SJCRH30 (cell line): ENCODE measurements around the gene HMCN2. TPM values are rescaled to one million over a fixed set of nuclear protein-coding genes. Genes with fewer than 3 reads are reported as not detected.
"Not testable (repeated sequence)": the region's sequence is repeated elsewhere in the genome, so short reads cannot be mapped to it uniquely, and the experiment has no call there.

Experiments used
- DNase-seq, 2 experiments: peaks; one replicate each; pipeline ENCODE4 v3.0.0-alpha.2; 2015 to 2020
- H3K27ac ChIP-seq: fragments of 250-450 bp; sonication (Bioruptor Pico); 2 replicates; pipeline ENCODE4 v1.5.1; 2020; ENCODE audit warnings: mild to moderate bottlenecking, moderate library complexity
- H3K27me3 ChIP-seq: fragments of 250-450 bp; sonication (Bioruptor Pico); 2 replicates; pipeline ENCODE4 v1.5.1; 2020; ENCODE audit warnings: mild to moderate bottlenecking, moderate library complexity
- H3K36me3 ChIP-seq: fragments of 250-450 bp; sonication (Bioruptor Pico); 2 replicates; pipeline ENCODE4 v1.5.1; 2020; ENCODE audit warnings: mild to moderate bottlenecking, moderate library complexity
- H3K4me1 ChIP-seq: fragments of 250-450 bp; sonication (Bioruptor Pico); 2 replicates; pipeline ENCODE4 v1.5.1; 2020; ENCODE audit warnings: mild to moderate bottlenecking, moderate library complexity
- H3K4me3 ChIP-seq: fragments of 250-450 bp; sonication (Bioruptor Pico); 2 replicates; pipeline ENCODE4 v1.5.1; 2020; ENCODE audit warnings: mild to moderate bottlenecking, moderate library complexity
- H3K9me3 ChIP-seq: fragments of 250-450 bp; sonication (Bioruptor Pico); replicated peaks from 2 replicates; pipeline ENCODE4 v1.5.1; 2020; ENCODE audit warnings: mild to moderate bottlenecking, moderate library complexity
- total RNA-seq: library from RNA; depleted of rRNA; stranded (reverse); fragments of >200 nt; shearing (Covaris generic); gene quantifications from 2 replicates; pipeline ENCODE4 v1.2.3, GENCODE V29; 2014

The HMCN2 gene
- total RNA-seq, 1 experiment from 2014 or later = 5.6 TPM

DNA sequence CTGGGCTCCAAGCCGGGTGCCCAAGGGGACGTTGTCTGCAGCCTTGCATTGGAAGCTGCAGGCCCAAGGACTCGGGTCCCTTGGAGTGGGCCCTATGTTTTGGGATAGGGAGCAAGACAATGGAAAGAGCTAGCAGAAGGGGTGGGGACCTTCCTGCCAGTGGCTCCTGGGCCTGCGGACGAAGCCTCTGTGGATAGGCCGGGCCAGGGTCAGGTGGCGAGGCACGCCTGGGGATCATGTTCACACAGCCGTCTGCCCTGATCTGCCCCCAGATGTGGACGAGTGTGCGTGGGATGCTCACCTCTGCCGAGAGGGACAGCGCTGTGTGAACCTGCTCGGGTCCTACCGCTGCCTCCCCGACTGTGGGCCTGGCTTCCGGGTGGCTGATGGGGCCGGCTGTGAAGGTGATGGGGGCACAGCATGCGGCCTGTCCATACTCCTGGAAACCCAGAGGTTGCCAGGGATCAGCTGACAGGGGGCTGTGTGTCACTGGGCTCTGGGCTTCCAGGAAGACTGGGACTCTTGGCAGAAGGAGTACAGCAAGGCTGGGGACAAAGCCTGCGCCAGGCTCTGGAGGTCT is 162.6 kb downstream of the HMCN2 start:
- H3K36me3 ChIP-seq = no peaks in the 10 kb centered on the region
- H3K27ac ChIP-seq = no peak overlapping the region
- no peak for DNase-seq
- no peaks in the 10 kb centered on the region for H3K27me3 ChIP-seq
- no peak overlapping the region for H3K4me3 ChIP-seq
- H3K9me3 ChIP-seq = no peaks in the 10 kb centered on the region
- H3K4me1 ChIP-seq = peaks cover 26% of the 10 kb centered on the region

DNA sequence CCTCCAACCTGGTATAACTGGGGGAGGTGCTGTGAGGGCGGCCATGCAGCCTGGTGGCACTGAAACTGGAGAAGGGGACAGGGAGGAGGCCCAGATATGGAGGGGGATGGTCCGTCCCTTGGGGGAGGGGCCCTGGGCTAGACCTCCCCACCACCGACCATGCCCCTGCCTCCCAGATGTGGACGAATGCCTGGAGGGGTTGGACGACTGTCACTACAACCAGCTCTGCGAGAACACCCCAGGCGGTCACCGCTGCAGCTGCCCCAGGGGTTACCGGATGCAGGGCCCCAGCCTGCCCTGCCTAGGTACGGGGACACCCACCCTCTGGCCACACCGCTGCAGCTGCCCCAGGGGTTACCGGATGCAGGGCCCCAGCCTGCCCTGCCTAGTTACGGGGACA is 163.8 kb downstream of the HMCN2 start:
- peaks cover 32% of the 10 kb centered on the region for H3K4me1 ChIP-seq
- H3K4me3 ChIP-seq = no peak overlapping the region
- H3K27me3 ChIP-seq = no peaks in the 10 kb centered on the region
- no peak overlapping the region for H3K27ac ChIP-seq
- no peaks in the 10 kb centered on the region for H3K36me3 ChIP-seq
- no peak for DNase-seq
- H3K9me3 ChIP-seq = no peaks in the 10 kb centered on the region

GRCh38 chr9:130429831-130430230 is 164.3 kb downstream of the HMCN2 start:
- Histone ChIP-seq H3K27ac (no peak overlapping the region), H3K4me3 (no peak overlapping the region), H3K4me1 (peaks cover 36% of the 10 kb centered on the region), H3K27me3 (no peaks in the 10 kb centered on the region), H3K36me3 (no peaks in the 10 kb centered on the region), H3K9me3 (no peaks in the 10 kb centered on the region)
- DNase-seq = no peak

DNA sequence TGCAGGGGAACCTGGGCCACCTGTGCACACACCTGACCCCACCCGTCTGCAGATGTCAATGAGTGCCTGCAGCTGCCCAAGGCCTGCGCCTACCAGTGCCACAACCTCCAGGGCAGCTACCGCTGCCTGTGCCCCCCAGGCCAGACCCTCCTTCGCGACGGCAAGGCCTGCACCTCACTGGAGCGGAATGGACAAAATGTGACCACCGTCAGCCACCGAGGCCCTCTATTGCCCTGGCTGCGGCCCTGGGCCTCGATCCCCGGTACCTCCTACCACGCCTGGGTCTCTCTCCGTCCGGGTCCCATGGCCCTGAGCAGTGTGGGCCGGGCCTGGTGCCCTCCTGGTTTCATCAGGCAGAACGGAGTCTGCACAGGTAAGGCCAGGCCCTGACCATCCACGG is 164.7 kb downstream of the HMCN2 start:
- H3K27me3 ChIP-seq = no peaks in the 10 kb centered on the region
- no peaks in the 10 kb centered on the region for H3K36me3 ChIP-seq
- no peak overlapping the region for H3K27ac ChIP-seq
- no peak overlapping the region for H3K4me3 ChIP-seq
- peaks cover 39% of the 10 kb centered on the region for H3K4me1 ChIP-seq
- no peaks in the 10 kb centered on the region for H3K9me3 ChIP-seq
- no peak for DNase-seq

GRCh38 chr9:130430734-130431535 is 165.4 kb downstream of the HMCN2 start:
- peaks cover 37% of the 10 kb centered on the region for H3K4me1 ChIP-seq
- H3K27ac ChIP-seq = no peak overlapping the region
- H3K9me3 ChIP-seq = no peaks in the 10 kb centered on the region
- H3K4me3 ChIP-seq = no peak overlapping the region
- no peaks in the 10 kb centered on the region for H3K27me3 ChIP-seq
- no peak for DNase-seq
- H3K36me3 ChIP-seq = no peaks in the 10 kb centered on the region

GRCh38 chr9:130431536-130432303 is 166.2 kb downstream of the HMCN2 start:
- Histone ChIP-seq H3K36me3 (no peaks in the 10 kb centered on the region), H3K9me3 (no peaks in the 10 kb centered on the region), H3K4me3 (no peak overlapping the region), H3K27ac (no peak overlapping the region; the same call in 1 of the 2 replicates), H3K27me3 (no peaks in the 10 kb centered on the region), H3K4me1 (peaks cover 34% of the 10 kb centered on the region)
- no peak for DNase-seq

DNA sequence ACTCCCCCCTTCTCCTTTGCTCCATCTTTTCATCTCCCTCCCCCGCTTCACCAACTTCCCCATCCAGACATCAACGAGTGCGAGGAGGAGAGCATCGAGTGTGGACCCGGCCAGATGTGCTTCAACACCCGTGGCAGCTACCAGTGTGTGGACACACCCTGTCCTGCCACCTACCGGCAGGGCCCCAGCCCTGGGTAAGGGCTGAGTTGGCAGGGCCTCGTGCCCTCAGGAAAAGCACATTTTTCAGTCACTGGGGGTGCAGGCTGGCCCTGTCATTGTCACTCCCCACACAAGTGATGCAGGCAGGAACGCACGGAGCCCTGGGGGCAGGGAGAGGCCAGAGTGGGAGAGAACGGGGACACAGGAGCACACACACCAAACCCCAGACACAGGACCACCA is 166.8 kb downstream of the HMCN2 start:
- Histone ChIP-seq H3K9me3 (no peaks in the 10 kb centered on the region), H3K4me1 (peaks cover 30% of the 10 kb centered on the region), H3K36me3 (no peaks in the 10 kb centered on the region), H3K4me3 (no peak overlapping the region), H3K27ac (no peak overlapping the region; the same call in 1 of the 2 replicates), H3K27me3 (no peaks in the 10 kb centered on the region)
- no peak for DNase-seq

DNA sequence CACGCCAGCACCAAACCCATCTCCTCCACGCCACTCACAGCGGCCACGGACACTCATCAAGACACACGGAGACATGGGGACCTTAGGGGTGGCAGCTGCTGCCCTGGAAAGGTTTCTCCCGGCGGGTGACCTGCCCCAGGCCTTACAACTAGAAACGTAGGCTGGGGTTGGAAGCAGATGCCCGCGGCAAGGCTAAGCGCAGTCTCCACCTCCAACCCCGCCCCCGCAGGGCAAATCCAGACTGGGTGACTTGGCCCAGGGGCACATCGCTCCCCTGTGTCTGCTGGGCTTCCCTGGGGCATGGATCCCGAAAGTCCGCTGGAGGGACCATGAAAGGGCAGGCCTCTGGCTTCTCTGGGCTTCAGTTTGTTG is 167.2 kb downstream of the HMCN2 start:
- no peaks in the 10 kb centered on the region for H3K36me3 ChIP-seq
- no peak overlapping the region; the same call in 1 of the 2 replicates for H3K27ac ChIP-seq
- DNase-seq = peak; percentile 61 to 64
- peaks cover 30% of the 10 kb centered on the region for H3K4me1 ChIP-seq
- H3K27me3 ChIP-seq = no peaks in the 10 kb centered on the region
- no peak overlapping the region for H3K4me3 ChIP-seq
- H3K9me3 ChIP-seq = no peaks in the 10 kb centered on the region

DNA sequence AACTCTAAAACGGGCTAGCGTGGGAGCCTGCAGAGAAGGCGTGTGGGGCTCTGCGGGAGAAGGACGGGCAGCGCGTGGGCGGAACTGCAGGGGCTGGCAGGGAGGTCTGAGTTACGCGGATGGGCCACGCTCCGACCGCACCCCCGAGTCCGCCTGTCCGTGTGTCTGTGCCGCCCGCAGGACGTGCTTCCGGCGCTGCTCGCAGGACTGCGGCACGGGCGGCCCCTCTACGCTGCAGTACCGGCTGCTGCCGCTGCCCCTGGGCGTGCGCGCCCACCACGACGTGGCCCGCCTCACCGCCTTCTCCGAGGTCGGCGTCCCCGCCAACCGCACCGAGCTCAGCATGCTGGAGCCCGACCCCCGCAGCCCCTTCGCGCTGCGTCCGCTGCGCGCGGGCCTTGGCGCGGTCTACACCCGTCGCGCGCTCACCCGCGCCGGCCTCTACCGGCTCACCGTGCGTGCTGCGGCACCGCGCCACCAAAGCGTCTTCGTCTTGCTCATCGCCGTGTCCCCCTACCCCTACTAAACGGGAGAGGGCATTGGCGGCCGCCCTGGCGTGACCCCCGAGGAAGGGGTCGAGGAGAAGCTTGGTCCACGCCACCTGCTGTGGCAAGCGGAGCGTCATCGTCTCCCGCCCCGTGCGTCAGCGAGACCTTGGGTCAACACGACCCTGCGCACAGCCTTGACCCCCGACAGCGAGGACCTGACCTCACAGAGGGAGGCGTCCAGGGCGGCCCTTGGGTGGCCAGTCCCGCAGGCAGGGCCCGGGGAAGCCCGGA is 167.8 kb downstream of the HMCN2 start:
- no peak overlapping the region for H3K4me3 ChIP-seq
- peaks cover 30% of the 10 kb centered on the region for H3K4me1 ChIP-seq
- no peaks in the 10 kb centered on the region for H3K27me3 ChIP-seq
- H3K9me3 ChIP-seq = no peaks in the 10 kb centered on the region
- no peak for DNase-seq
- H3K36me3 ChIP-seq = no peaks in the 10 kb centered on the region
- peak overlapping the region; percentile 73 for H3K27ac ChIP-seq

DNA sequence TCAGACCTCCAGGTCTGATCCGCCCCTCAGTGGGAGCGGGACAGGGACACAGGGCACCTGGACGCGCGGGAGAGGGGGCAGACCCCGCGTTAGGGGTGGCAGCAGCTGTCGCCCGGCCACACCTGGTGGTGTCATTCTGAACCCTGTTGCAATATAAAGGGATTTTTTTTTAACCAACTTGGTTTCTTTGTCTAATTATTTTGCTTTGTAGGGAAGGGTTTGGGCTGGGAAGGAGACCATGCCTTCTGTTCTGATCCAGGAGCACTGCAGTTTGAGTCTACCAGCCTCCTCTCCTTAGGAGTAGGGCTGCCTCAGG is 168.3 kb downstream of the HMCN2 start:
- H3K4me1 ChIP-seq = peaks cover 30% of the 10 kb centered on the region
- no peak overlapping the region for H3K4me3 ChIP-seq
- no peaks in the 10 kb centered on the region for H3K36me3 ChIP-seq
- no peaks in the 10 kb centered on the region for H3K9me3 ChIP-seq
- no peaks in the 10 kb centered on the region for H3K27me3 ChIP-seq
- peak; percentile 84 to 85 for DNase-seq
- H3K27ac ChIP-seq = peak overlapping the region; percentile 73

- not testable (repeated sequence) for DNase-seq, H3K27ac ChIP-seq, H3K36me3 ChIP-seq, H3K4me3 ChIP-seq, H3K9me3 ChIP-seq, H3K27me3 ChIP-seq
- H3K4me1 ChIP-seq = peaks cover 30% of the 10 kb centered on the region
These were observed 169.1 kb downstream of the HMCN2 start for GRCh38 chr9:130434656-130435055.

DNA sequence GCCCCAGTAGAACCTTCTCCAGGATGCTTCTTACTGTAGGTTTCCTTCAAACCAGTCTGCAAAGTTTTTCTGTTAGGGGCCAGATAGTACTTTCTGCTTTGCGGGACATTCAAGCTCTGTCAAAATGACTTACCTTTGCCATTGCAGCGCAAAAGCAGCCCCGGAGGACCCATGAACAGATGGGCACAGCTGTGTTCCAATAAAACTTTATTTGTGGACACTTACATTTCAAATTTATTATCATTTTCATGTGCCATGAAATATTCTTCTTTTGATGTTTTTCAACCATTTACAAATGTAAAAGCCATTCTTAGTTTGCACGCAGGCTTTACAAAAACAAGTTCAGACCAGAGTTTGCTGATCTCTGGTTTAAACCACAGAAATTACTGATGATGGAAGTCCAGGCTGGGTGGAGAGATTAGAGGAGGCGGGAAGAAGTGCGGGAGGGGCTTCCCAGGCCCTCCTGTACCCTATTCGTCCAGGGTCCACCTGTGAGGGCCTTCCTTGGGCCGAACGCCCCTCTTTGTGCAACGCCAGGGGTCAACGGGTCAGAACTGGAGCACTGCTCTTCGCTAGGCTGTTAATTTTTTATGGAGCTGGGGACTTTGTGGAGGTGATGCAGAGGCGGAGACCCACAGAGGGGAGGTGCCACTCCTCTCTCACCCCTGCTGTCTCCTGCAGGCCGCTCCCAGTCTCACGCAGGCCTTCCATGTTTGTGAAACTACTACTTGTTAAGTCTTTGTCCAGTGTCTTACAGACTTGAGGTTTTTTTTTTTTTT is 171.6 kb downstream of the HMCN2 start:
- Histone ChIP-seq H3K27me3 (no peaks in the 10 kb centered on the region), H3K27ac (no peak overlapping the region)

GRCh38 chr9:130438382-130438981 is 172.9 kb downstream of the HMCN2 start:
- Histone ChIP-seq H3K4me1 (peaks cover 18% of the 10 kb centered on the region), H3K27me3 (no peaks in the 10 kb centered on the region), H3K36me3 (no peaks in the 10 kb centered on the region)

More for the DNA sequence above, 171.6 kb downstream of the HMCN2 start:
- H3K36me3 ChIP-seq = no peaks in the 10 kb centered on the region
- peaks cover 10% of the 10 kb centered on the region; the same call in 1 of the 2 replicates for H3K9me3 ChIP-seq
- H3K4me3 ChIP-seq = no peak overlapping the region
- H3K4me1 ChIP-seq = peaks cover 25% of the 10 kb centered on the region
- no peak for DNase-seq

DNA sequence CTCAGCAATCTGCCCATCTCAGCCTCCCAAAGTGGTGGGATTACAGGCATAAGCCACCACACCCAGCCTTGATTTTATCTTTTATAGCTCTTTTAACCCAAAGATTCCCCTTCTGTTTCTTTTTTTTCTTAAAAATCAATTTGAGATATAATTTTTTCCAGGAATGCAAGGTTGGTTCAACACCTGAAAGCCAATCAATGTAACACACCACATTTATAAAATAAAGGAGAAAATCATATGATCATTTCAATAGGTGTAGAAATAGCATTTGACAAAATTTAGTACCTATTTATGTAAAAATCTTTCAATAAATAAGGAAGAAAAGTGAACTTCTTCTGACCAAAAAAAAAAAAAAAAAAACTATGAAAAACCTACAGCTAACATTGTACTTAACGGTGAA is 175.5 kb downstream of the HMCN2 start:
- Histone ChIP-seq H3K27ac (no peak overlapping the region), H3K4me1 (peaks cover 5% of the 10 kb centered on the region), H3K27me3 (no peaks in the 10 kb centered on the region), H3K9me3 (peaks cover 10% of the 10 kb centered on the region; the same call in 1 of the 2 replicates), H3K36me3 (no peaks in the 10 kb centered on the region), H3K4me3 (no peak overlapping the region)
- DNase-seq = no peak

More at GRCh38 chr9:130438382-130438981, 172.9 kb downstream of the HMCN2 start:
- Histone ChIP-seq H3K4me3 (no peak overlapping the region), H3K9me3 (peaks cover 10% of the 10 kb centered on the region; the same call in 1 of the 2 replicates), H3K27ac (no peak overlapping the region)
- no peak for DNase-seq
